Measurements from ENCODE around the gene TREX2.

- TF ChIP-seq POLR2AphosphoS5 (IDR thresholded peaks at IDR 0.05): no peak
- TF ChIP-seq CTCF (IDR thresholded peaks at IDR 0.05): no peak
These were observed 46.1 kb upstream of the TREX2 start for GRCh38 chrX:153491918-153492317.
